K562 (cell line): ENCODE measurements around the gene FBXO17. TPM values are rescaled to one million over a fixed set of nuclear protein-coding genes. Genes with fewer than 3 reads are reported as not detected.
A peak's percentile ranks its signal among the peaks of the same experiment; 100 is the strongest.

Experiments used
- ARNT ChIP-seq, 2 experiments: fragments of 450-650 bp; IDR thresholded peaks; 2 replicates each; pipeline ENCODE4 v1.6.1; 2016; ENCODE audit warnings: mild to moderate bottlenecking in 1 of 2
- C11orf30 ChIP-seq: fragments of 450-650 bp; IDR thresholded peaks from 2 replicates; pipeline ENCODE4 v1.6.1; 2016; ENCODE audit warnings: low read depth, mild to moderate bottlenecking
- ETS2 ChIP-seq: IDR thresholded peaks from 2 replicates; pipeline ENCODE4 v1.6.1; 2016; ENCODE audit warnings: borderline replicate concordance, missing genetic modification characterization, mild to moderate bottlenecking, moderate library complexity, missing compliant biosample characterization; ENCODE audit not compliant: poor library complexity, severe bottlenecking
- KLF10 ChIP-seq: fragments of 250-450 bp; sonication (Bioruptor Pico); IDR thresholded peaks from 2 replicates; pipeline ENCODE4 v1.6.1; 2021; ENCODE audit warnings: matching md5 sums
- MCM3 ChIP-seq: fragments of 450-650 bp; IDR thresholded peaks from 2 replicates; pipeline ENCODE4 v1.6.1; 2016
- NELFE ChIP-seq: IDR thresholded peaks from 2 replicates; pipeline ENCODE4 v1.6.1; 2011; ENCODE audit warnings: mild to moderate bottlenecking; ENCODE audit not compliant: insufficient read depth, insufficient read length
- NR1H2 ChIP-seq: sonication (generic); formaldehyde crosslinking; IDR thresholded peaks from 2 replicates; pipeline ENCODE4 v1.4.0; 2020; ENCODE audit warnings: mild to moderate bottlenecking, missing genetic modification reagents
- PURB ChIP-seq: sonication (generic); formaldehyde crosslinking; IDR thresholded peaks from 2 replicates; pipeline ENCODE4 v1.9.0; 2021; ENCODE audit warnings: low read depth, mild to moderate bottlenecking, missing genetic modification reagents
- SMARCA5 ChIP-seq: fragments of 450-650 bp; IDR thresholded peaks from 2 replicates; pipeline ENCODE4 v1.6.1; 2016
- SMC3 ChIP-seq: conservative IDR thresholded peaks from 2 replicates; pipeline ENCODE4 v1.6.1; 2011; ENCODE audit warnings: low read depth, low read length, improper control_type of control experiment; ENCODE audit not compliant: insufficient read depth
- SRSF3 ChIP-seq: fragments of 200-400 bp; formaldehyde crosslinking; IDR thresholded peaks from 2 replicates; pipeline ENCODE4 v1.6.1; 2016; ENCODE audit warnings: mild to moderate bottlenecking, low read length, moderate library complexity; ENCODE audit not compliant: insufficient read depth
- ZNF143 ChIP-seq: sonication (generic); formaldehyde crosslinking; IDR thresholded peaks from 2 replicates; pipeline ENCODE4 v1.9.0; 2022; ENCODE audit warnings: mild to moderate bottlenecking, missing genetic modification reagents
- ZNF224 ChIP-seq: sonication (generic); formaldehyde crosslinking; IDR thresholded peaks from 2 replicates; pipeline ENCODE4 v1.8.0; 2022; ENCODE audit warnings: mild to moderate bottlenecking, missing genetic modification reagents
- ZNF282 ChIP-seq: sonication (generic); formaldehyde crosslinking; IDR thresholded peaks from 2 replicates; pipeline ENCODE4 v1.8.1; 2023; ENCODE audit warnings: missing genetic modification reagents
- ZSCAN32 ChIP-seq: fragments of 450-650 bp; formaldehyde crosslinking; IDR thresholded peaks from 2 replicates; pipeline ENCODE4 v1.4.0; 2020; ENCODE audit warnings: mild to moderate bottlenecking, moderate library complexity
- polyA plus RNA-seq, 8 experiments: library from polyadenylated mRNA; depleted of rRNA in 4 of 8; stranded (reverse) in 5 of 8; unstranded in 3 of 8; fragments of >200 nt; fragmentation: Nextera tagmentation in 2 of 8; fragmentation: Illumina TruSeq in 1 of 8; extraction: Ambion mirVana in 2 of 8; extraction: Trizol in 1 of 8; gene quantifications; 2 replicates each; pipeline versions ENCODE4 v1.2.1 to v1.2.3, GENCODE V29; 2011 to 2014; ENCODE audit warnings: inconsistent platforms in 1 of 8, missing spikeins in 1 of 8
- total RNA-seq, 7 experiments: library from RNA; depleted of rRNA in 6 of 7; stranded (reverse); fragments of >200 nt in 6 of 7; fragmentation: Illumina TruSeq in 2 of 7; extraction: Trizol in 2 of 7; gene quantifications; 2 replicates each; pipeline versions ENCODE4 v1.2.1 to v1.2.3, GENCODE V29; 2011 to 2021; ENCODE audit warnings: low replicate concordance in 1 of 7
- TF ChIP-seq, protein P1 (sequence below), 2 experiments: fragments of 450-650 bp in 1 of 2; IDR thresholded peaks; 2 replicates each; pipeline ENCODE4 v1.6.1; 2011 to 2017; ENCODE audit warnings: low read depth in 2 of 2, antibody characterized with exemption in 1 of 2, borderline replicate concordance in 1 of 2, low read length in 1 of 2, mild to moderate bottlenecking in 1 of 2, mixed read lengths in 1 of 2; ENCODE audit not compliant: control insufficient read depth in 1 of 2
- TF ChIP-seq, protein P2 (sequence below): fragments of 250-450 bp; sonication (Bioruptor Pico); IDR thresholded peaks from 2 replicates; pipeline ENCODE4 v1.8.0; 2022; ENCODE audit warnings: inconsistent platforms
- TF ChIP-seq, protein P3 (sequence below): fragments of 200-400 bp; formaldehyde crosslinking; IDR thresholded peaks from 2 replicates; pipeline ENCODE4 v1.6.1; 2017; ENCODE audit warnings: mild to moderate bottlenecking, low read depth, low read length, moderate library complexity
- TF ChIP-seq, protein P4 (sequence below): fragments of 450-650 bp; IDR thresholded peaks from 2 replicates; pipeline ENCODE4 v1.6.1; 2016; ENCODE audit warnings: mild to moderate bottlenecking

Gene FBXO17
- total and polyA plus RNA-seq, 9 of the 15 experiments (the other 6 are each of a cell fraction or from before 2014, with no cell fraction given): 4.1 to 27.1 (median 19.0) TPM

DNA sequence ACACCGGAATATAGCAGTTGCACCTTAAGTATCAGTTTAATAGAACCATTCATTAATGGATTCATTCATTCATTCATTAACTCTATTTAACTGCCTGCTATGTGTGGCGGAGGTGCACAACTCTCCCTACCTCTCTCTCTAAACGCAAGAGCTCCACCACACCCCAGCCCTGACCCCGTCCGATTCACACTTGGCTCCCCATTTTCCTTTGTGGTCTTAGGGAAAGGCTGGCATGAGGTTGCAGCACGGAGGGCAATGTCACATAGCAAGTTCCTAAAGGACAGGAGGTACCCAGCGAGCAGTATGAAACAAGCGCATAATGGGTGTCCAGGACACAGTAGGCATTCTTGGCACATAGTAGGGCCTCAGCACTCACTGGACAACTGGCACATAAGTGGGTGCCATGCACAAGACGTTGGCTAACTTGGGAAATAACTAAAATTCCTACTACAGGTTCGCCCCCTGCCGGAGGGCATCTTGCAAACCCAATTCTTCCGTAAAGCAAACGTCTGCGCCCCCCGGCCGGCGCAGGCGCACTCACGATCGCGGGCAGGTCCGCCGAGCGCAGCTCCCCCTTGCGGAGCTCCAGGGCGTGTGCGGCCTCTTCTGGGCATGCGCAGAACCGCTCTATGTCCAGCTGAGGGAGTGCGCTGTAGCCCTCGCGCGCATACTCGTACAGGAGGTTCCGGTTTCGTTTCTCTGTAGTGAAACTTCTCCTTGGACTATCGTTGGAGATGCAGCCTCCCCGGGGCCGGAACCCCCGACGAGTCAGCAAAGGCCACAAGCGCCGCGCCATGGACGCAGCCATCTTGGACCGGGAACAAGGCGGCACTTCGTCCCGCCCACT lies 45.4 kb downstream of the FBXO17 start, which contains the start of gene SARS2 (continued):
- TF ChIP-seq, protein P1, sequence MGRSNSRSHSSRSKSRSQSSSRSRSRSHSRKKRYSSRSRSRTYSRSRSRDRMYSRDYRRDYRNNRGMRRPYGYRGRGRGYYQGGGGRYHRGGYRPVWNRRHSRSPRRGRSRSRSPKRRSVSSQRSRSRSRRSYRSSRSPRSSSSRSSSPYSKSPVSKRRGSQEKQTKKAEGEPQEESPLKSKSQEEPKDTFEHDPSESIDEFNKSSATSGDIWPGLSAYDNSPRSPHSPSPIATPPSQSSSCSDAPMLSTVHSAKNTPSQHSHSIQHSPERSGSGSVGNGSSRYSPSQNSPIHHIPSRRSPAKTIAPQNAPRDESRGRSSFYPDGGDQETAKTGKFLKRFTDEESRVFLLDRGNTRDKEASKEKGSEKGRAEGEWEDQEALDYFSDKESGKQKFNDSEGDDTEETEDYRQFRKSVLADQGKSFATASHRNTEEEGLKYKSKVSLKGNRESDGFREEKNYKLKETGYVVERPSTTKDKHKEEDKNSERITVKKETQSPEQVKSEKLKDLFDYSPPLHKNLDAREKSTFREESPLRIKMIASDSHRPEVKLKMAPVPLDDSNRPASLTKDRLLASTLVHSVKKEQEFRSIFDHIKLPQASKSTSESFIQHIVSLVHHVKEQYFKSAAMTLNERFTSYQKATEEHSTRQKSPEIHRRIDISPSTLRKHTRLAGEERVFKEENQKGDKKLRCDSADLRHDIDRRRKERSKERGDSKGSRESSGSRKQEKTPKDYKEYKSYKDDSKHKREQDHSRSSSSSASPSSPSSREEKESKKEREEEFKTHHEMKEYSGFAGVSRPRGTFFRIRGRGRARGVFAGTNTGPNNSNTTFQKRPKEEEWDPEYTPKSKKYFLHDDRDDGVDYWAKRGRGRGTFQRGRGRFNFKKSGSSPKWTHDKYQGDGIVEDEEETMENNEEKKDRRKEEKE (IDR thresholded peaks at IDR 0.05; ENCODE audit: borderline replicate concordance in 1 of 2, control insufficient read depth in 1 of 2, low read depth in 2 of 2, low read length in 1 of 2): no peak
- TF ChIP-seq, protein P2, sequence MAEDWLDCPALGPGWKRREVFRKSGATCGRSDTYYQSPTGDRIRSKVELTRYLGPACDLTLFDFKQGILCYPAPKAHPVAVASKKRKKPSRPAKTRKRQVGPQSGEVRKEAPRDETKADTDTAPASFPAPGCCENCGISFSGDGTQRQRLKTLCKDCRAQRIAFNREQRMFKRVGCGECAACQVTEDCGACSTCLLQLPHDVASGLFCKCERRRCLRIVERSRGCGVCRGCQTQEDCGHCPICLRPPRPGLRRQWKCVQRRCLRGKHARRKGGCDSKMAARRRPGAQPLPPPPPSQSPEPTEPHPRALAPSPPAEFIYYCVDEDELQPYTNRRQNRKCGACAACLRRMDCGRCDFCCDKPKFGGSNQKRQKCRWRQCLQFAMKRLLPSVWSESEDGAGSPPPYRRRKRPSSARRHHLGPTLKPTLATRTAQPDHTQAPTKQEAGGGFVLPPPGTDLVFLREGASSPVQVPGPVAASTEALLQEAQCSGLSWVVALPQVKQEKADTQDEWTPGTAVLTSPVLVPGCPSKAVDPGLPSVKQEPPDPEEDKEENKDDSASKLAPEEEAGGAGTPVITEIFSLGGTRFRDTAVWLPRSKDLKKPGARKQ (CRISPR knock-in tag): no peak
- TF ChIP-seq NELFE (no peak), SRSF3 (no peak), C11orf30 (peak; percentile 94), SMARCA5 (no peak), NR1H2 (no peak), ETS2 (tag) (no peak), SMC3 (peak; percentile 80), ZNF143 (CRISPR knock-in tag) (no peak), PURB (CRISPR knock-in tag) (no peak), MCM3 (no peak), ARNT (IDR thresholded peaks at IDR 0.05) (no peak; a peak in 1 of 4 replicates), ZNF224 (CRISPR knock-in tag) (no peak), ZNF282 (CRISPR knock-in tag) (no peak), KLF10 (CRISPR knock-in tag) (no peak), ZSCAN32 (CRISPR knock-in tag) (no peak)
- TF ChIP-seq, protein P3, sequence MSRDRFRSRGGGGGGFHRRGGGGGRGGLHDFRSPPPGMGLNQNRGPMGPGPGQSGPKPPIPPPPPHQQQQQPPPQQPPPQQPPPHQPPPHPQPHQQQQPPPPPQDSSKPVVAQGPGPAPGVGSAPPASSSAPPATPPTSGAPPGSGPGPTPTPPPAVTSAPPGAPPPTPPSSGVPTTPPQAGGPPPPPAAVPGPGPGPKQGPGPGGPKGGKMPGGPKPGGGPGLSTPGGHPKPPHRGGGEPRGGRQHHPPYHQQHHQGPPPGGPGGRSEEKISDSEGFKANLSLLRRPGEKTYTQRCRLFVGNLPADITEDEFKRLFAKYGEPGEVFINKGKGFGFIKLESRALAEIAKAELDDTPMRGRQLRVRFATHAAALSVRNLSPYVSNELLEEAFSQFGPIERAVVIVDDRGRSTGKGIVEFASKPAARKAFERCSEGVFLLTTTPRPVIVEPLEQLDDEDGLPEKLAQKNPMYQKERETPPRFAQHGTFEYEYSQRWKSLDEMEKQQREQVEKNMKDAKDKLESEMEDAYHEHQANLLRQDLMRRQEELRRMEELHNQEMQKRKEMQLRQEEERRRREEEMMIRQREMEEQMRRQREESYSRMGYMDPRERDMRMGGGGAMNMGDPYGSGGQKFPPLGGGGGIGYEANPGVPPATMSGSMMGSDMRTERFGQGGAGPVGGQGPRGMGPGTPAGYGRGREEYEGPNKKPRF: no peak
- TF ChIP-seq, protein P4, sequence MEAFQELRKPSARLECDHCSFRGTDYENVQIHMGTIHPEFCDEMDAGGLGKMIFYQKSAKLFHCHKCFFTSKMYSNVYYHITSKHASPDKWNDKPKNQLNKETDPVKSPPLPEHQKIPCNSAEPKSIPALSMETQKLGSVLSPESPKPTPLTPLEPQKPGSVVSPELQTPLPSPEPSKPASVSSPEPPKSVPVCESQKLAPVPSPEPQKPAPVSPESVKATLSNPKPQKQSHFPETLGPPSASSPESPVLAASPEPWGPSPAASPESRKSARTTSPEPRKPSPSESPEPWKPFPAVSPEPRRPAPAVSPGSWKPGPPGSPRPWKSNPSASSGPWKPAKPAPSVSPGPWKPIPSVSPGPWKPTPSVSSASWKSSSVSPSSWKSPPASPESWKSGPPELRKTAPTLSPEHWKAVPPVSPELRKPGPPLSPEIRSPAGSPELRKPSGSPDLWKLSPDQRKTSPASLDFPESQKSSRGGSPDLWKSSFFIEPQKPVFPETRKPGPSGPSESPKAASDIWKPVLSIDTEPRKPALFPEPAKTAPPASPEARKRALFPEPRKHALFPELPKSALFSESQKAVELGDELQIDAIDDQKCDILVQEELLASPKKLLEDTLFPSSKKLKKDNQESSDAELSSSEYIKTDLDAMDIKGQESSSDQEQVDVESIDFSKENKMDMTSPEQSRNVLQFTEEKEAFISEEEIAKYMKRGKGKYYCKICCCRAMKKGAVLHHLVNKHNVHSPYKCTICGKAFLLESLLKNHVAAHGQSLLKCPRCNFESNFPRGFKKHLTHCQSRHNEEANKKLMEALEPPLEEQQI: no peak
